Large intestine (tissue), 3 donors: ENCODE measurements around the gene USP1. TPM values are rescaled to one million over a fixed set of nuclear protein-coding genes. Genes with fewer than 3 reads are reported as not detected.

Source experiments
- DNase-seq, 2 donors: peaks; one replicate each; pipeline versions ENCODE4 v3.0.0 to v3.0.0-alpha.2; 2013
- H3K27ac ChIP-seq: one replicate; pipeline ENCODE4 v1.5.1; 2013; ENCODE audit warnings: low read length
- H3K27me3 ChIP-seq: 2 replicates; pipeline ENCODE4 v1.6.1; 2013; ENCODE audit warnings: low read length; ENCODE audit not compliant: control insufficient read depth, insufficient read depth
- H3K36me3 ChIP-seq: 2 replicates; pipeline ENCODE4 v1.6.1; 2013; ENCODE audit warnings: low read length; ENCODE audit not compliant: control insufficient read depth, insufficient read depth
- H3K4me1 ChIP-seq: one replicate; pipeline ENCODE4 v1.6.1; 2013; ENCODE audit warnings: low read length; ENCODE audit not compliant: control insufficient read depth, insufficient read depth
- H3K4me3 ChIP-seq: one replicate; pipeline ENCODE4 v1.5.1; 2013; ENCODE audit warnings: low read length
- H3K9me3 ChIP-seq: one replicate; pipeline ENCODE4 v1.6.1; 2013; ENCODE audit warnings: mild to moderate bottlenecking, low read depth, low read length, moderate library complexity; ENCODE audit not compliant: control insufficient read depth
- WGBS: methylation state at CpG from one replicate; pipeline ENCODE4 v1.1.5; 2013; ENCODE audit warnings: low lambda C conversion rate; ENCODE audit not compliant: insufficient coverage; 5-methylcytosine and 5-hydroxymethylcytosine counted together
- polyA plus RNA-seq: library from polyadenylated mRNA; unstranded; fragments of 120-200 nt; gene quantifications from one replicate; pipeline ENCODE4 v1.2.1, GENCODE V29; 2013

The USP1 gene
- polyA plus RNA-seq, 1 donor, result 36.3 TPM

DNA sequence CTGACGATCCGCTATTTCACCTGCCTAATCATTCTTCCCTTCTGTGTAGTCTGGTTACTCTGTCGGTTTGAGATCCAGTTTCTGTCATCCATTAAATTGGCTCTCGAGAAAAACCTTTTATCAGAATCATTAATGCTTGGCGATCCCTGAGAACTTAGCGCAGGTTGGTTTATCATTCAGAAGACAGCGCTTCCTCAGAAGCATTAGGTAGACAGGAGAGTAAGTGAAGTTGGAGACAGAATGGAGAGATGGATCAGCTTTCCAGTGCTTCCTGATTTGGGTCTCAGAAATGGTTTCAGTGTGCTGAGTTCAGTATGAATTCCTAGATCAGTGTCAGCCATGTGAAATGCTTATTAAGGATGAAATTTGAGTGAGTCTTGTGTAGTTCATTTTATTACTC lies 1.3 kb downstream of the USP1 start:
- peaks cover 12% of the 10 kb centered on the region for H3K36me3 ChIP-seq
- peaks cover 7% of the 10 kb centered on the region for H3K4me1 ChIP-seq
- peaks cover 4% of the 10 kb centered on the region for H3K9me3 ChIP-seq
- peak in 1 of 2 donors; percentile 38 for DNase-seq
- H3K27me3 ChIP-seq, result no peaks in the 10 kb centered on the region
- 0% methylated on average over 1 of the region's 7 CpGs for WGBS
- peak overlapping the region; percentile 98 for H3K4me3 ChIP-seq
- peak overlapping the region; percentile 98 for H3K27ac ChIP-seq

DNA sequence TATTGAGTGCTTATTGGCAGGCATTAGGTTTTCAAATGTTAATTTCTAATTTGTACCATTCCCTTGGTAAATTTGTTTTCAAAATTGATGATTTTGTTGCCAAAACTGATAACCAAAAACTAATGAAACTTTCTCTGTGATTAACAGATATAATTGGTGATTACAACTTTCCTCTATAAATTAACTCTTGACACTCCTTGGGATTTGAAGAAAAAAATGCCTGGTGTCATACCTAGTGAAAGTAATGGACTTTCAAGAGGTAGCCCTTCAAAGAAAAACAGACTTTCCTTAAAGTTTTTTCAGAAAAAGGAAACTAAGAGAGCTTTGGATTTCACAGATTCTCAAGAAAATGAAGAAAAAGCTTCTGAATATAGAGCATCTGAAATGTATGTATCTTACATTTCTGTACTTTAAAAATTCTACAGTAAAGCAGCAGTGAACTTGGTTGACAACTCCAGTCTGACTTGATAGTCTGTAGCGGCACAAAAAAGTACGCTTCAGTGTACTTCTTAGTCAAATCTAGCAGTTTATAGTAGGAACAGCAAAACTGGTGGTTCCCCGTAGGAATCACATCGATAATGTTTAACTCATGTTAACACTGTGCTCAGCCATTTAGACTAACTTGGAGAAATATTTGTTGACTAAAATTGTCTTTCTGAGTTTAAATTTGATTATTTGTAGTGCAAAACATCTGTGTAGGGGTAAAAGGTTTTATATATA lies 3.0 kb downstream of the USP1 start:
- Histone ChIP-seq H3K27me3 (no peaks in the 10 kb centered on the region), H3K9me3 (peaks cover 4% of the 10 kb centered on the region), H3K36me3 (peaks cover 19% of the 10 kb centered on the region), H3K27ac (no peak overlapping the region), H3K4me1 (peaks cover 7% of the 10 kb centered on the region), H3K4me3 (no peak overlapping the region)
- no CpG with 5 or more reads among the region's 4 CpGs for WGBS
- peak in 1 of 2 donors; percentile 39 for DNase-seq

- no peak overlapping the region for H3K4me3 ChIP-seq
- no peaks in the 10 kb centered on the region for H3K9me3 ChIP-seq
- 100% methylated on average over 1 of the region's 1 CpG for WGBS
- H3K36me3 ChIP-seq, result peaks cover 54% of the 10 kb centered on the region
- H3K4me1 ChIP-seq, result no peaks in the 10 kb centered on the region
- H3K27me3 ChIP-seq, result no peaks in the 10 kb centered on the region
- DNase-seq, result no peak
- H3K27ac ChIP-seq, result no peak overlapping the region
Observed at GRCh38 chr1:62444701-62445100, 7.9 kb downstream of the USP1 start.

DNA sequence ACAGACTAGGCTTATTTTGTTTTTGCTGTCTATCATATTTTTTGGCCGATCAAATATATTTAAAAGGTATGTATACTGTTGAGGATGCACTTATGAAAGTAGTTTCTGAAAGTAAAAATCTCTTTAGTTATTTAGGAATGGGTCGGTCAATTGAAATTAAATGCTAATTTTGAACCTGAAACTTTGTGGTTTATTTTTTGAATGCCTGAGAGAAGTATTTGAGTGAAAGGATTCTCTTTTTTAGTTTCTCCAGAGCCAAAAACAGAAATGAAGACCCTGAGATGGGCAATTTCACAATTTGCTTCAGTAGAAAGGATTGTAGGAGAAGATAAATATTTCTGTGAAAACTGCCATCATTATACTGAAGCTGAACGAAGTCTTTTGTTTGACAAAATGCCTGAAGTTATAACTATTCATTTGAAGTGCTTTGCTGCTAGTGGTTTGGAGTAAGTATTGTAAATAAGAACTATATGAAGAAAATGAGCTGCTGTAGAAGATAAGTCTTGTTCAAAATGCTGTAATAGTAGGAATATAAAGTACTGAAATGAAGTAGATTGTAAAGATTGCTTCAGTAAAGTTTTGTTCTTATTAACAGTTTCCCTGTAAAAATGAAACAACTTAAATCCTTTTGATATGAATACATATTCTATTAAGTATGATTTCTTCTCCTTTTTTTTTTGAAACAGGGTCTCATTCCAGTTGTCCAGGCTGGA lies 11.5 kb downstream of the USP1 start:
- Histone ChIP-seq H3K4me3 (no peak overlapping the region), H3K27ac (no peak overlapping the region), H3K27me3 (no peaks in the 10 kb centered on the region), H3K9me3 (no peaks in the 10 kb centered on the region), H3K36me3 (peaks cover 59% of the 10 kb centered on the region), H3K4me1 (no peaks in the 10 kb centered on the region)
- no peak for DNase-seq
- 100% methylated on average over 3 of the region's 3 CpGs for WGBS

GRCh38 chr1:62450301-62450700 lies 13.5 kb downstream of the USP1 start:
- Histone ChIP-seq H3K4me1 (no peaks in the 10 kb centered on the region), H3K36me3 (peaks cover 59% of the 10 kb centered on the region), H3K27me3 (no peaks in the 10 kb centered on the region), H3K4me3 (no peak overlapping the region), H3K9me3 (no peaks in the 10 kb centered on the region), H3K27ac (no peak overlapping the region)
- WGBS, result no CpG with 5 or more reads among the region's 2 CpGs
- DNase-seq, result no peak

- Histone ChIP-seq H3K27ac (no peak overlapping the region), H3K4me3 (no peak overlapping the region), H3K36me3 (peaks cover 53% of the 10 kb centered on the region), H3K4me1 (no peaks in the 10 kb centered on the region), H3K9me3 (no peaks in the 10 kb centered on the region), H3K27me3 (no peaks in the 10 kb centered on the region)
- no peak for DNase-seq
- 100% methylated on average over 1 of the region's 1 CpG for WGBS
Observed at GRCh38 chr1:62452951-62453350, 16.1 kb downstream of the USP1 start.

DNA sequence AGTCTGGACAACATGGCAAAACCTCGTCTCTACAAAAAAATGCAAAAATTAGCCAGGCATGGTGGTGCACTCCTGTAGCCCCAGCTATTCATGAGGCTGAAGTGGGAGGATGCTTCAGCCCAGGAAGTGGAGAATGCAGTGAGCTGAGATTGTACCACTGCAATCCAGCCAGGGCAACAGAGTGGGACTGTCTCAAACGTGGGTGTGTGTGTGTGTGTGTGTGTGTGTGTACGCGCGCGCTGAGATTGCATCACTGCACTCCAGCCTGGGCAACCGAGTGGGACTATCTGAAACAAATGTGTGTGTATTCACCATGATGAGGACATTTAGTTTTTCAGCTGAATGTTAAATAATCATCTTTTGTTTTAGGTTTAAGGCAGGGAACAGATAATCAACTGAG lies 21.1 kb downstream of the USP1 start:
- no peak for DNase-seq
- no CpG with 5 or more reads among the region's 7 CpGs for WGBS
- Histone ChIP-seq H3K27me3 (no peaks in the 10 kb centered on the region), H3K9me3 (no peaks in the 10 kb centered on the region), H3K27ac (no peak overlapping the region), H3K36me3 (peaks cover 28% of the 10 kb centered on the region), H3K4me1 (no peaks in the 10 kb centered on the region), H3K4me3 (no peak overlapping the region)

GRCh38 chr1:62462370-62462769 lies 25.5 kb downstream of the USP1 start:
- Histone ChIP-seq H3K27ac (no peak overlapping the region), H3K4me3 (no peak overlapping the region), H3K27me3 (no peaks in the 10 kb centered on the region), H3K9me3 (no peaks in the 10 kb centered on the region), H3K36me3 (peaks cover 28% of the 10 kb centered on the region), H3K4me1 (no peaks in the 10 kb centered on the region)
- WGBS, result 100% methylated on average over 3 of the region's 3 CpGs
- DNase-seq, result no peak

- H3K27ac ChIP-seq, result no peak overlapping the region
- H3K36me3 ChIP-seq, result peaks cover 35% of the 10 kb centered on the region
- H3K27me3 ChIP-seq, result no peaks in the 10 kb centered on the region
- H3K4me3 ChIP-seq, result no peak overlapping the region
- H3K4me1 ChIP-seq, result no peaks in the 10 kb centered on the region
- peak; percentile 8 to 72 for DNase-seq
- peaks cover 3% of the 10 kb centered on the region for H3K9me3 ChIP-seq
Observed at GRCh38 chr1:62467092-62467491, 30.2 kb downstream of the USP1 start.

GRCh38 chr1:62476525-62477219 lies 39.8 kb downstream of the USP1 start:
- Histone ChIP-seq H3K36me3 (peaks cover 31% of the 10 kb centered on the region), H3K4me1 (no peaks in the 10 kb centered on the region), H3K9me3 (no peaks in the 10 kb centered on the region), H3K4me3 (no peak overlapping the region), H3K27me3 (no peaks in the 10 kb centered on the region), H3K27ac (no peak overlapping the region)
- DNase-seq, result no peak
- 93% methylated on average over 2 of the region's 3 CpGs for WGBS
